GM23338 (cell line): ENCODE results near the gene IER3IP1. TPM values are rescaled to one million over a fixed set of nuclear protein-coding genes. Genes with fewer than 3 reads are reported as not detected.

ENCODE experiments used
- ATAC-seq: fragments of 200-7000 bp; cut with Tn5 transposase; 3 replicates; pipeline ENCODE4 v1.9.1; 2020
- DNase-seq: peaks from one replicate; pipeline ENCODE4 v3.0.0-alpha.2; 2015; ENCODE audit warnings: low spot score
- H2AFZ ChIP-seq: fragments of 200-600 bp; sonication (generic); 2 replicates; pipeline ENCODE4 v1.8.0; 2016; ENCODE audit warnings: antibody characterized with exemption, mild to moderate bottlenecking, moderate library complexity
- H3F3A ChIP-seq: fragments of 200-600 bp; sonication (generic); replicated peaks from 2 replicates; pipeline ENCODE4 v1.8.0; 2017; ENCODE audit warnings: antibody characterized with exemption, mixed run types, low read depth
- H3K27ac ChIP-seq: fragments of 200-600 bp; sonication (generic); 2 replicates; pipeline ENCODE4 v1.6.1; 2016; ENCODE audit warnings: low read depth
- H3K27me3 ChIP-seq: fragments of 200-600 bp; sonication (generic); 2 replicates; pipeline ENCODE4 v1.8.0; 2016; ENCODE audit warnings: mild to moderate bottlenecking, mixed run types, moderate library complexity; ENCODE audit not compliant: insufficient read depth
- H3K36me3 ChIP-seq: fragments of 200-600 bp; sonication (generic); 2 replicates; pipeline ENCODE4 v1.8.0; 2016; ENCODE audit warnings: mild to moderate bottlenecking; ENCODE audit not compliant: insufficient read depth
- H3K4me1 ChIP-seq: fragments of 200-600 bp; sonication (generic); 2 replicates; pipeline ENCODE4 v1.8.0; 2016; ENCODE audit warnings: mild to moderate bottlenecking, moderate library complexity; ENCODE audit not compliant: insufficient read depth
- H3K4me2 ChIP-seq: fragments of 200-600 bp; sonication (generic); 2 replicates; pipeline ENCODE4 v1.7.1; 2017; ENCODE audit warnings: mixed run types
- H3K4me3 ChIP-seq: fragments of 200-600 bp; sonication (generic); 2 replicates; pipeline ENCODE4 v1.6.1; 2016; ENCODE audit warnings: mixed run types
- H3K79me2 ChIP-seq: fragments of 200-600 bp; sonication (generic); replicated peaks from 2 replicates; pipeline ENCODE4 v1.8.0; 2017; ENCODE audit warnings: mild to moderate bottlenecking; ENCODE audit not compliant: insufficient read depth
- H3K9me2 ChIP-seq: fragments of 200-600 bp; sonication (generic); 2 replicates; pipeline ENCODE4 v1.8.0; 2017; ENCODE audit not compliant: insufficient read depth
- H4K20me1 ChIP-seq: fragments of 200-600 bp; sonication (generic); replicated peaks from 2 replicates; pipeline ENCODE4 v1.8.0; 2017; ENCODE audit warnings: mild to moderate bottlenecking; ENCODE audit not compliant: insufficient read depth
- H3K27ac Mint-ChIP-seq: 2 replicates; pipeline ENCODE4 v1.8.0; 2020; ENCODE audit warnings: inconsistent platforms, mild to moderate bottlenecking, moderate library complexity, mixed read lengths
- H3K27me3 Mint-ChIP-seq: 3 replicates; pipeline ENCODE4 v1.8.0; 2022; ENCODE audit warnings: low read depth, mild to moderate bottlenecking, moderate library complexity, mixed read lengths, inconsistent platforms; ENCODE audit not compliant: insufficient read depth, poor library complexity
- H3K36me3 Mint-ChIP-seq: 3 replicates; pipeline ENCODE4 v1.8.0; 2021; ENCODE audit warnings: low read depth, mild to moderate bottlenecking, inconsistent platforms, moderate library complexity, mixed read lengths
- H3K4me1 Mint-ChIP-seq: 3 replicates; pipeline ENCODE4 v1.8.0; 2020; ENCODE audit warnings: mild to moderate bottlenecking, inconsistent platforms, mixed read lengths
- H3K4me3 Mint-ChIP-seq: 3 replicates; pipeline ENCODE4 v1.8.0; 2021; ENCODE audit warnings: moderate library complexity, mild to moderate bottlenecking, inconsistent platforms, mixed read lengths
- H3K9me3 Mint-ChIP-seq: 3 replicates; pipeline ENCODE4 v1.8.0; 2020; ENCODE audit warnings: moderate library complexity, mild to moderate bottlenecking, inconsistent platforms, mixed read lengths
- EZH2phosphoT487 ChIP-seq: fragments of 200-600 bp; sonication (generic); IDR thresholded peaks from one replicate; pipeline ENCODE4 v1.8.1; 2018; ENCODE audit warnings: antibody characterized with exemption; ENCODE audit not compliant: unreplicated experiment
- JUNB ChIP-seq: IDR thresholded peaks from one replicate; pipeline ENCODE4 v1.6.1; 2016; ENCODE audit warnings: antibody characterized with exemption; ENCODE audit not compliant: unreplicated experiment
- NANOG ChIP-seq: IDR thresholded peaks from 2 replicates; pipeline ENCODE4 v1.6.1; 2016; ENCODE audit warnings: antibody characterized with exemption, borderline replicate concordance
- REST ChIP-seq: IDR thresholded peaks from one replicate; pipeline ENCODE4 v1.6.1; 2018; ENCODE audit warnings: antibody characterized with exemption; ENCODE audit not compliant: unreplicated experiment
- STAT1 ChIP-seq: IDR thresholded peaks from one replicate; pipeline ENCODE4 v1.6.1; 2016; ENCODE audit warnings: antibody characterized with exemption; ENCODE audit not compliant: unreplicated experiment
- ZNF331 ChIP-seq: fragments of 250-450 bp; sonication (Bioruptor Pico); IDR thresholded peaks from 2 replicates; pipeline ENCODE4 v1.5.0; 2020; ENCODE audit warnings: low read depth, mild to moderate bottlenecking, moderate library complexity
- ZNF462 ChIP-seq: fragments of 250-450 bp; sonication (Bioruptor Pico); IDR thresholded peaks from 2 replicates; pipeline ENCODE4 v1.5.0; 2020; ENCODE audit warnings: mild to moderate bottlenecking, moderate library complexity
- polyA plus RNA-seq: library from polyadenylated mRNA; unstranded; fragments of >200 nt; fragmentation: Nextera tagmentation; extraction: Ambion mirVana; gene quantifications from 2 replicates; pipeline ENCODE4 v1.2.1, GENCODE V29; 2016
- total RNA-seq: library from RNA; depleted of rRNA; stranded (reverse); fragments of >200 nt; shearing (Covaris generic); gene quantifications from 2 replicates; pipeline ENCODE4 v1.2.3, GENCODE V29; 2014

IER3IP1 gene
- total and polyA plus RNA-seq, 2 experiments from 2014 or later: 12.2 to 24.0 TPM

- TF ChIP-seq ZNF462 (no peak), JUNB (no peak), REST (no peak), STAT1 (no peak), ZNF331 (CRISPR knock-in tag) (no peak)
Observed at GRCh38 chr18:47174545-47175116, 1.5 kb downstream of the IER3IP1 start (continued).

- H3K9me2 ChIP-seq: no peaks in the 10 kb centered on the region
- no peaks in the 10 kb centered on the region for H3K9me3 Mint-ChIP-seq
- H3K27ac ChIP-seq: no peak overlapping the region
- DNase-seq: no peak
- H3F3A ChIP-seq: no peaks in the 10 kb centered on the region
- peaks cover 5% of the 10 kb centered on the region for H3K27me3 Mint-ChIP-seq
- no peak overlapping the region for H2AFZ ChIP-seq
- peaks cover 65% of the 10 kb centered on the region for H3K79me2 ChIP-seq
- no peak overlapping the region for H3K4me3 ChIP-seq
- peaks cover 6% of the 10 kb centered on the region for H3K4me1 ChIP-seq
- no peaks in the 10 kb centered on the region for H3K4me1 Mint-ChIP-seq
- H3K36me3 ChIP-seq: no peaks in the 10 kb centered on the region
- H3K36me3 Mint-ChIP-seq: no peaks in the 10 kb centered on the region
- ATAC-seq: no peak
- peaks cover 29% of the 10 kb centered on the region for H4K20me1 ChIP-seq
- no peak overlapping the region for H3K4me3 Mint-ChIP-seq
- H3K4me2 ChIP-seq: no peak overlapping the region
- no peak for TF ChIP-seq EZH2phosphoT487
- no peak for TF ChIP-seq NANOG
- H3K27me3 ChIP-seq: no peaks in the 10 kb centered on the region
- no peak overlapping the region for H3K27ac Mint-ChIP-seq
Observed at GRCh38 chr18:47172476-47172875, 3.7 kb downstream of the IER3IP1 start.
